Activated CD8-positive, alpha-beta memory T cell treated with anti-CD3 and anti-CD28 coated beads for 24 hours (primary cell): ENCODE results near the gene OTOS.

Source experiments
- DNase-seq: peaks from one replicate; pipeline ENCODE4 v3.0.0-alpha.2; 2020

OTOS gene

GRCh38 chr2:240111253-240111652 is 29.2 kb downstream of the OTOS start:
- no peak for DNase-seq

- no peak for DNase-seq
Measured at GRCh38 chr2:240109386-240109785, 31.1 kb downstream of the OTOS start.

GRCh38 chr2:240107477-240107796 is 33.0 kb downstream of the OTOS start:
- DNase-seq, result no peak

GRCh38 chr2:240106765-240107476 is 33.5 kb downstream of the OTOS start:
- no peak for DNase-seq

- DNase-seq, result no peak
Measured at GRCh38 chr2:240105982-240106381, 34.5 kb downstream of the OTOS start.

- no peak for DNase-seq
Measured at GRCh38 chr2:240103136-240103535, 37.3 kb downstream of the OTOS start.

- DNase-seq, result no peak
Measured at GRCh38 chr2:240098349-240098748, 42.1 kb downstream of the OTOS start.

- DNase-seq, result no peak
Measured at GRCh38 chr2:240095556-240096523, 44.6 kb downstream of the OTOS start.

GRCh38 chr2:240089306-240089705 is 51.2 kb downstream of the OTOS start:
- DNase-seq, result no peak
